ENCODE results near the gene MESP2.

Gene MESP2

GRCh38 chr15:89809093-89809786, 33.1 kb downstream of the MESP2 start:
- TF ChIP-seq ZFX (IDR thresholded peaks at IDR 0.05; ENCODE audit: borderline replicate concordance): no peak
- no peak for TF ChIP-seq CTCF (IDR thresholded peaks at IDR 0.05)

GRCh38 chr15:89809787-89810148, 33.6 kb downstream of the MESP2 start:
- no peak overlapping the region for H3K27ac ChIP-seq
- no peak for TF ChIP-seq CTCF (IDR thresholded peaks at IDR 0.05)
- TF ChIP-seq ZFX (IDR thresholded peaks at IDR 0.05; ENCODE audit: borderline replicate concordance): no peak

More at GRCh38 chr15:89809093-89809786, 33.1 kb downstream of the MESP2 start:
- no peak overlapping the region for H3K27ac ChIP-seq

- H3K27ac ChIP-seq: no peak overlapping the region
- TF ChIP-seq ZFX (IDR thresholded peaks at IDR 0.05; ENCODE audit: borderline replicate concordance) (no peak), CTCF (IDR thresholded peaks at IDR 0.05) (no peak)
Observed at GRCh38 chr15:89810837-89811236, 34.7 kb downstream of the MESP2 start.

GRCh38 chr15:89812011-89812846, 36.1 kb downstream of the MESP2 start:
- no peak for TF ChIP-seq CTCF (IDR thresholded peaks at IDR 0.05)
- TF ChIP-seq ZFX (IDR thresholded peaks at IDR 0.05; ENCODE audit: borderline replicate concordance): no peak

GRCh38 chr15:89812847-89813320, 36.8 kb downstream of the MESP2 start:
- no peak for TF ChIP-seq CTCF (IDR thresholded peaks at IDR 0.05)
- TF ChIP-seq ZFX (IDR thresholded peaks at IDR 0.05; ENCODE audit: borderline replicate concordance): no peak
- H3K27ac ChIP-seq: no peak overlapping the region

More at GRCh38 chr15:89812011-89812846, 36.1 kb downstream of the MESP2 start:
- no peak overlapping the region for H3K27ac ChIP-seq

- TF ChIP-seq ZFX (IDR thresholded peaks at IDR 0.05; ENCODE audit: borderline replicate concordance) (no peak), CTCF (IDR thresholded peaks at IDR 0.05) (no peak)
- no peak overlapping the region for H3K27ac ChIP-seq
Observed at GRCh38 chr15:89813381-89814111, 37.4 kb downstream of the MESP2 start.

Measured in 22Rv1 (cell line).